Type B pancreatic cell (in vitro differentiated cells): Measurements from ENCODE around the gene JAZF1. TPM values are rescaled to one million over a fixed set of nuclear protein-coding genes. Genes with fewer than 3 reads are reported as not detected.

Experiments
- DNase-seq: peaks from one replicate; pipeline ENCODE4 v3.0.0; 2021; ENCODE audit warnings: mixed read lengths; ENCODE audit not compliant: unreplicated experiment; ENCODE audit errors: extremely low spot score
- H3K27ac Mint-ChIP-seq: 2 replicates; pipeline ENCODE4 v1.8.0; 2021; ENCODE audit warnings: mild to moderate bottlenecking, mixed read lengths
- H3K27me3 Mint-ChIP-seq: 2 replicates; pipeline ENCODE4 v1.8.0; 2021; ENCODE audit warnings: mixed read lengths
- H3K36me3 Mint-ChIP-seq: 2 replicates; pipeline ENCODE4 v1.8.0; 2021; ENCODE audit warnings: mixed read lengths
- H3K4me1 Mint-ChIP-seq: one replicate; pipeline ENCODE4 v1.8.0; 2021; ENCODE audit warnings: mixed read lengths; ENCODE audit not compliant: unreplicated experiment
- H3K4me3 Mint-ChIP-seq: 2 replicates; pipeline ENCODE4 v1.8.0; 2021; ENCODE audit warnings: mild to moderate bottlenecking, mixed read lengths
- H3K9me3 Mint-ChIP-seq: 2 replicates; pipeline ENCODE4 v1.8.0; 2021; ENCODE audit warnings: mixed read lengths
- total RNA-seq: library from RNA; stranded (reverse); gene quantifications from 2 replicates; pipeline ENCODE4 v1.2.1, GENCODE V29; 2021; ENCODE audit warnings: low replicate concordance
- TF ChIP-seq, protein P1 (sequence below): fragments of 200-600 bp; sonication (generic); conservative IDR thresholded peaks from 2 replicates; pipeline ENCODE4 v1.5.0; 2021; ENCODE audit warnings: antibody characterized with exemption, mild to moderate bottlenecking

The JAZF1 gene
- total RNA-seq, 1 donor from 2014 or later, result 4.9 TPM

DNA sequence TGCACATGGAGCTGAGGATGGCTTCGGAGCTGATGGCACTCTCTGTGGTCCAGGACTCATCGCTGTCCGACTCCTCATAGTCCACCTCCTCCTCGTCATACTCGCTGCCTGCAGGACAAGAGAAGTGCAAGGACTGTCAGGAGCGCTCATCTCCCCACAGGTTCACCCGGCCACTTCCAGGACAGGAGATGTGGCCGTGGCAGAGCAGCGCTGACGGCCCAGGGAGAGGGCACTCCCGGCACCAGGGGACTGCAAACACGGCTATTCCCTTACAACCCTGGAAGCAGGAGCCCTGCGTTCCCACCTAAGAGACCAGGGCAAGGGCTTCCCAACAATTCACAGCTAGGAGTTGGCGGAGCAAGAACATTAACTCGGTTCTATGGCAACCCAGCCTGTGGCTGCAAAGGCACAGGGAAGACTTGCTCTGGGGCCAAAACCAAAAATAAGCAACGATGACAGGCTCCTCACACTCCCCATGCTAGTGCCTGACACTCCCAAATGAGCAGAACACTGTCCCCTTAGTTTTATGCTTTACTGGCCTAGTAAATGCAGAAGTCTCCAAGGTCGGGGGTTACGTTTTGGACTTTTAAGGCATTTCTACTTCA, 339.7 kb downstream of the JAZF1 start:
- Mint-ChIP-seq H3K9me3 (no peaks in the 10 kb centered on the region), H3K4me3 (no peak overlapping the region), H3K27me3 (no peaks in the 10 kb centered on the region), H3K27ac (no peak overlapping the region), H3K4me1 (peaks cover 10% of the 10 kb centered on the region), H3K36me3 (no peaks in the 10 kb centered on the region)
- DNase-seq, result no peak
- TF ChIP-seq, protein P1, sequence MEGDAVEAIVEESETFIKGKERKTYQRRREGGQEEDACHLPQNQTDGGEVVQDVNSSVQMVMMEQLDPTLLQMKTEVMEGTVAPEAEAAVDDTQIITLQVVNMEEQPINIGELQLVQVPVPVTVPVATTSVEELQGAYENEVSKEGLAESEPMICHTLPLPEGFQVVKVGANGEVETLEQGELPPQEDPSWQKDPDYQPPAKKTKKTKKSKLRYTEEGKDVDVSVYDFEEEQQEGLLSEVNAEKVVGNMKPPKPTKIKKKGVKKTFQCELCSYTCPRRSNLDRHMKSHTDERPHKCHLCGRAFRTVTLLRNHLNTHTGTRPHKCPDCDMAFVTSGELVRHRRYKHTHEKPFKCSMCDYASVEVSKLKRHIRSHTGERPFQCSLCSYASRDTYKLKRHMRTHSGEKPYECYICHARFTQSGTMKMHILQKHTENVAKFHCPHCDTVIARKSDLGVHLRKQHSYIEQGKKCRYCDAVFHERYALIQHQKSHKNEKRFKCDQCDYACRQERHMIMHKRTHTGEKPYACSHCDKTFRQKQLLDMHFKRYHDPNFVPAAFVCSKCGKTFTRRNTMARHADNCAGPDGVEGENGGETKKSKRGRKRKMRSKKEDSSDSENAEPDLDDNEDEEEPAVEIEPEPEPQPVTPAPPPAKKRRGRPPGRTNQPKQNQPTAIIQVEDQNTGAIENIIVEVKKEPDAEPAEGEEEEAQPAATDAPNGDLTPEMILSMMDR, result no peak

DNA sequence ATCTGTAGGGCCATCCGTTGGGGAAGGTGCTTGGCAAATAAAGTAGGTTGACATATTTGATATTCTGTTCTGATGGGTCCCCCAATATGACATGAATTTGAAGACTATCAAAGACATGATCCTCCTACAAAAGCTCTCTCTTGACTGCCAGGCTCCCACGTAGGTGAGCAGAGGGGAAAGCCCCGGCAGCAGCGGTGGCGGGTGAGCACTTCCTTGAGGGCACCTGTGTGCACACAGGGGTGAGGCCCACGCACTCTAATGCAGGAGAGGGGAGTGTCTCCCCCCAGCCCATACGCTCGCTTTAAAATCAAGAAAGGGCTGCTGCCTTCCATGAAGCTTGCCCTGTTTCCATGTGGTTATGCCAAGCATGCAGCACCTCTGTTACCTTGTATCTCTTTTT, 340.3 kb downstream of the JAZF1 start:
- no peak for DNase-seq
- peaks cover 10% of the 10 kb centered on the region for H3K4me1 Mint-ChIP-seq
- H3K4me3 Mint-ChIP-seq, result no peak overlapping the region
- no peaks in the 10 kb centered on the region for H3K36me3 Mint-ChIP-seq
- TF ChIP-seq, protein P1, result no peak
- no peak overlapping the region for H3K27ac Mint-ChIP-seq
- no peaks in the 10 kb centered on the region for H3K9me3 Mint-ChIP-seq
- no peaks in the 10 kb centered on the region for H3K27me3 Mint-ChIP-seq

DNA sequence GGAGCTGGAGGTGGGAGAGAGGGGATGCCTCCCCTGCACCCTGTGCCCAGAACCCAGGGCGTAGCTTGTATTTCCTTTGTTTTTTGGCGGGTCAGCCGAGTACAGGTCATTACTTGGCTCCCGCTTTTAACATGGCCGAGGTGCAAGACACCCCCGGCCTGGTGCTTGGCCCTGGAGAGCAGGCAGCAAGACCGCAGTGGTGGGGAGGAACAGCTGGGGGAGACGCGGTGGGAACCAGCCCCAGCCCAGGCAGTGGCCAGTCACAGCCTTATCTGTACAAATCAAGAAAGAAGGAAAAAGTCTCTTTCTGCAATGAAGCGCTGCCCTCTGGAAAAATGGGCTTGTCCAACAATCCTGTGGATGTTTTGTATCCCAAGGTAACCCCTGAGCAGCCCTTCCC, 341.5 kb downstream of the JAZF1 start:
- no peak overlapping the region for H3K4me3 Mint-ChIP-seq
- peaks cover 10% of the 10 kb centered on the region for H3K4me1 Mint-ChIP-seq
- H3K36me3 Mint-ChIP-seq, result no peaks in the 10 kb centered on the region
- H3K9me3 Mint-ChIP-seq, result no peaks in the 10 kb centered on the region
- H3K27ac Mint-ChIP-seq, result no peak overlapping the region
- TF ChIP-seq, protein P1, result no peak
- no peak for DNase-seq
- H3K27me3 Mint-ChIP-seq, result no peaks in the 10 kb centered on the region

DNA sequence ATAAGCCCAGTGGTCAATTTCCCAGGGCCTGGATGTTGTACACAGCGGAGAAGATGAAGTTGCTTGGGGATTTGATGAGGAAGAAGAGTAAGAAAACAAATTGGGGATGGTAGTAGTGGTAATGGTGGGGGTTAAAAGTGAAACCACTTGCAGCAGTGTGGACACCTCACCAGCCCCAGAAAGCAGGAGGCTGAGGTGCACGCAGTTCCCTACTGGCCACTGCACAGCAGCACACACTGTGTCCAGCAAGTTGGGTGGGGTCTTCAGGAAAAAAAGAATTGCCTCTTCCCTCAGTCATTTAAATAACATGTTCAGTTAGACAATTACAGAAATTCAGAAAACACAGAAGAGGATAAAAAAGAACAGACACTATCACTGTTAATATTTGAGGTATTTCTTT, 344.1 kb downstream of the JAZF1 start:
- DNase-seq, result no peak
- Mint-ChIP-seq H3K4me1 (no peaks in the 10 kb centered on the region), H3K4me3 (no peak overlapping the region), H3K27ac (no peak overlapping the region), H3K36me3 (peaks cover 5% of the 10 kb centered on the region), H3K9me3 (no peaks in the 10 kb centered on the region), H3K27me3 (no peaks in the 10 kb centered on the region)
- TF ChIP-seq, protein P1, result no peak

DNA sequence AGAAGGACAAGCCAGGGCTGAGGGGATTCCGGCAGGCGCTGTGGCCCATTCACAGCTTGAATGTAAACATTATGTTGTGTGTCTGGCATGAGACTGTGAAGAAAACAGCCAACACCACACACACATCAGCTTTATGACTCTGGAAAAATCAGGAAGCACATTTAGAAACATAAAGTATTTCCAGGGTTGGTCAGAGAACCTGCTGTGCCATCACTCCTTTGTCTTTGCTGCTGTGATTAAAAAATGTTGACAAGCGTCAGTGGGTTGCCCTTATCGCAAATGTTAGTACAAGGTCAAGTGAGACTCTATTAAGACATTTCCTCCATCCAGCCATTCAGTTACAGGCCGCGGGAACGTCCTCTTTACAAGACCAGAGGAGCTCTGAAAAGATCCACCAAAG, 345.2 kb downstream of the JAZF1 start:
- Mint-ChIP-seq H3K4me1 (no peaks in the 10 kb centered on the region), H3K4me3 (no peak overlapping the region), H3K27ac (no peak overlapping the region), H3K36me3 (peaks cover 10% of the 10 kb centered on the region), H3K27me3 (no peaks in the 10 kb centered on the region), H3K9me3 (no peaks in the 10 kb centered on the region)
- TF ChIP-seq, protein P1, result no peak
- no peak for DNase-seq
